ENCODE data around the gene NISCH.

GRCh38 chr3:52495777-52496602 lies 40.6 kb downstream of the NISCH start:
- TF ChIP-seq, protein P1, sequence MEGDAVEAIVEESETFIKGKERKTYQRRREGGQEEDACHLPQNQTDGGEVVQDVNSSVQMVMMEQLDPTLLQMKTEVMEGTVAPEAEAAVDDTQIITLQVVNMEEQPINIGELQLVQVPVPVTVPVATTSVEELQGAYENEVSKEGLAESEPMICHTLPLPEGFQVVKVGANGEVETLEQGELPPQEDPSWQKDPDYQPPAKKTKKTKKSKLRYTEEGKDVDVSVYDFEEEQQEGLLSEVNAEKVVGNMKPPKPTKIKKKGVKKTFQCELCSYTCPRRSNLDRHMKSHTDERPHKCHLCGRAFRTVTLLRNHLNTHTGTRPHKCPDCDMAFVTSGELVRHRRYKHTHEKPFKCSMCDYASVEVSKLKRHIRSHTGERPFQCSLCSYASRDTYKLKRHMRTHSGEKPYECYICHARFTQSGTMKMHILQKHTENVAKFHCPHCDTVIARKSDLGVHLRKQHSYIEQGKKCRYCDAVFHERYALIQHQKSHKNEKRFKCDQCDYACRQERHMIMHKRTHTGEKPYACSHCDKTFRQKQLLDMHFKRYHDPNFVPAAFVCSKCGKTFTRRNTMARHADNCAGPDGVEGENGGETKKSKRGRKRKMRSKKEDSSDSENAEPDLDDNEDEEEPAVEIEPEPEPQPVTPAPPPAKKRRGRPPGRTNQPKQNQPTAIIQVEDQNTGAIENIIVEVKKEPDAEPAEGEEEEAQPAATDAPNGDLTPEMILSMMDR (IDR thresholded peaks at IDR 0.05; ENCODE audit: insufficient read depth, low read length, poor library complexity, severe bottlenecking): no peak
- no peak for TF ChIP-seq EZH2phosphoT487 (conservative IDR thresholded peaks at IDR 0.05; ENCODE audit: low read length)

Measured in SU-DHL-6 (cell line).